ENCODE measurements around the gene ANTXRL.
"Not testable (repeated sequence)": the region's sequence is repeated elsewhere in the genome, so short reads cannot be mapped to it uniquely, and the experiment has no call there.

Gene ANTXRL

DNA sequence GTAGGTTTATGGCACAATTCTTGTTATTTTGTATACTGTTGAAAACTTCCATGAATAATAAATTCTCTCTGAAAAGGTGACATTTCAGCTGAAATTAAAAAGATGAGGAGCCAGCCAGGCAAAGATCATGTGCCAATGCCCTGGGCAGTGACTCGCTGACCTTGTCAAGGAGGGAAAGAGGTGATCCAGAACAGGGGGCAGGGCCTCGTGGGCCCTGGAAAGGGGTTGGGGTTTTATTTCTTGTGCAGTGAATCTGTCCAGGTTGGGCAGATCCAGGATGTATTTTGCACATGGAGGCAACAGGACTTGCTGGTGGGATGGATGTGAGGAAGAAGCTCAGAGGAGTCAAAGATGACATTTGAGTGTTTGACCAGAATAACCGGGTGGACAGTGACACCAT, 31.6 kb upstream of the ANTXRL start:
- DNase-seq = not testable (repeated sequence)

DNA sequence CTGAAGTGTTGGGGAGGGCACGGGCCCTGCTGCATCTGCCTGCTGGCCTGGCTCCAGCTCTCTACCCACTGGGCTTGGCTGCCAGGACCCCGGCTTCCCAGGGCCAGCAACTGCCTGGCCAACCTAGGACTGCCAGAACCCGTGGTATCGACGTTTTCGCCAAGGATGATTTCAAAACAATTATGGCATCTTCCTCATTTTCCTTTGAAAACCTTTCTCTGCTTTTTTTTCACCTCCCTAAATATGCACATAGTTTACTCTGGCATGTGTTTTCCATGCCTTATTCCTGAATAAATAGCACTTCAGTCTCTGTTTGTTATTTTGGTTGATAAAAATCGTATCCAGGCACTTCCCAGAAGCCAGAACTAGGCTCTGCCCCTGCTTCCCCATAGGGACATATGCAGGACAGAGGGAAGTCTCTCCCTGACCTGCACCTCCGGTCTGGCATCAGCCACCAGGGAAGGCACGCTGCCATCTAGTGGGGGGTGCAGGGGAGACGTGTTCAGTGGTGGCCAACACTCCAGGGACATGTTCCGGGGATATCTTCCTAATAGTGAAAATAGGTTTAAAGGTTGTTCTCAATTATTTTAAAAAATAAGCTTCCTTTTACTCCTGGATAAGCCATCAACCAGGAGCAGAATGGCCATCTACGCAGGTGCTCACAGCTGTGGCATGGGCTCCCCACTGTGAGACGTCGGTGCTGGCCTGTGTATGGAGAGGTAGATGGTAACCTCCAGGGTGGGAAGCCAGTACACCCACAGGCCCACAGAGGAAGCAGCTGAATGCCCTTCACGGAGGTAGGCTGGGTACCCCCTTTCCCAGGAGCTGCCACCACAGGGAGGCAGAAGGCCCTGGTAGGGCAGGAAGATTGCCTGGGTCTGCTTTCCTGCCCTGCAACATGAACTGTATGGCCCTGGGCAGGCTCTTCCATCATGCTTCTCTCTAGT, 30.7 kb upstream of the ANTXRL start:
- peak; percentile 83 for DNase-seq

DNA sequence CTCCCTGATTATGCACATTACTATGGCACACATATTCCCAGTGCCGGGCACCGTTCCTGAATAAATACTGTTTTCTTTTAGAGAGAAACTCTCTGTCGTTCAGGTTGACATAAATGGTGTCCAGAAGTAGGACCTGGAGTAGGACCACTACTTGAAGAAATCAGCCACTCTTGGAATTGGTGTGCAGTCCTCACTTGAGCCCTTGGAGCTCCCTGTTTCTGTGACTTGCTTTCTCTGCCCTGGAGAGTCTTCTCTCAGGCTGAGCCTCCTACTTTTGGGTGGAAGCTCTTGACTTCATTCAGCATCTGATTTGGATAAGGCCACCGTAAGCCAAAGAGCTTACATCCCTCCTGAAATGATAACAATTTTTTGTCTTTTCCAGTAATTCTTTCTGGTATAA, 29.7 kb upstream of the ANTXRL start:
- DNase-seq = no peak

DNA sequence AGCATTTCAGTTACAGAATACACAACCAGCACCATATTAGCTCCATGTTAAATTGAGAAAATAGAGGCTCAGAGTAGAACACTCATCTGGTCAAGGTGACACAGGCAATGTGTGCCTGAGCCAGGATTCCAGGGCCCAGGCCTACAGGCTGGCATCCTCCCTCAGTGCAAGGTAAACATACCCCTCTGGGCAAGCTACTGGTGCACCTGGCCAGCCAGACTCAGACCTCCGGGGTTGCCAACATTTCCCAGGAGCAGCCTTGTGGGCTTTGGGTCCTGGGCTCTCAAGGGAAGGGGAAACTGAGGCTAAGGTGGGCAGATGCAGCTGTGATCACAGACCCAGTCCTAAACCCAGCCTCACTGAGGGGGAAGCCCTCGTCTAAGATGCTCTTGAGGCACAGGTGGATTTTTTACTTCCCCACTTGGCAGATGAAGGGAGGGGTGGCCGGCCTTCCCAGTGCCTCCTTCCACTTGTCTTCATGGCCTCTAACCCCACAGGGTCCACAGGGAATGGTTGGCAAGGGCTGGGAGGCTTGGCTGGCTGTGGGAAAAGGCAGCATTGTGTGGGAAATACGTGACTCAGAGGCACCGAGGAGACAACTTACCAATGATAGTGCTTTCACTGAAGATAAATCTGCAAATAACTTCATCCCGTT, 23.8 kb upstream of the ANTXRL start:
- DNase-seq = not testable (repeated sequence)

DNA sequence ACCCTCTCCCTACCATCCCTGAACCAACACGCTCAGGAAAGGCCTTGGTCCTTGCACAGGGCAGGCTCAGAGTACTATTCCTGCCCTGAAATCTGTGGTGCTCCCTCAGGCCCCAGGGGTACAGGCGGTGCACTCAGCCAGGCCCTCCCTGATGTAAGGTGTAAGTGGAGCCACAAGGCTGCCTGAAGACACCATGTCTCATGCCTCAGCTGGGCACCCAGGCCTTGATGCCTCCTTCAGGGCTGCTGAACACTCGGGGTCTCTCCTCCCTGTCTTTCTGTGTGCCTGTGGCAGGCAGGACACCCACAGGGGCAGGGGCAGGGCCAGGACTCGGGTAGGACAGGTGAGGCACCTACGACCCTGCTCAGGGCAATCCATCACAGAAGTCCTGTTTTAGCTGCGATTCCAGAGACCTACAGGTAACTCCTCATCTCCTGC, 22.9 kb upstream of the ANTXRL start:
- DNase-seq = no peak

DNA sequence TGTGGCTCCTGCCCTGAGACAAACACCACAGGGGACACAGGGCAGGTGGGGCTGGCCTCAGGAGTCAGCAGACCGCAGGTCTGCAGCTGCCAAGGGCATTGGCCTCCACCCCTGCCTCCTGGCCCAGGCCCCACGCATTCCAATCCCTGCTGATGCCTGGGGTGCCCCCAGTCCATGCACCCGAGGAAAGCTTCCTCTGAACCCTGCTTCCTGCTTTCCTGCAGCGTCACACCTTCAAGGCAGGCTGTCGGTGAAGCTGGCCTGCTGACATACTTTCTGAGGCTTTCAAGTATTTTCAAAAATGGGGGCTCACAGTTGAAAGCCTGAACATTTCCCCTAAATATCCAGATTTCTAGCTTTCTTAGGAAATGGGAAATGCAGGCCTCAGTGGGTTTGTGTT, 22.5 kb upstream of the ANTXRL start:
- DNase-seq = no peak

DNA sequence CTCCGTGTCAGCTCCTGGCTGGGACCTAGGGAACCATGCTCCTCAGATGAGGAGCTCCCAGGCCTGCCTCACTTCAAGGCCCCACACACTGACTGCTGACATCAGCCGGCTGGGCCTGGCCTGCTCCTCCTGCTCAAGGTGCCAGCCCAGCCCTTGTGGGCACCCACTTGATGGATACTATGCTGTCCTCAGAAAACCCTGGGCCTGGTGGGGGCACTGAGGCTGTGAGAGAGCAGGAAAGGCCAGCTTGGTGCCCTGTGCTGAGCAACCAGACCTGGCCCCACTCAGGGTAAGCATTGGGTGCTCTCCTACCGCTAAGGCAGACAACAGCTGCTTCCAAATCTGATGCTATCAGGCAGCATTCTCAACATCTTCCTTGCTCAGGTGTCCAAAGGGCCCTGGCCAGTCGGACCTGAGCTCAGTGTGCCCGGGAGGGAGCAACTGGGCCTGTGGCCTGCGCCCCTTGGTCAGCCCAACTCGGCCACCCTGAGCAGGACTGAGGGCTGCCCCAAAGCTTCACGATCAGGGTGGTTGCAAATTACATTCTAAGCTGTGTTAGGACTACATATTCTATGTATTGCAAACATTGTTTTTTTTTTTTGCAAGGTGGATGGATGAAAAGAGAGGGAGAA, 21.9 kb upstream of the ANTXRL start:
- no peak for DNase-seq

DNA sequence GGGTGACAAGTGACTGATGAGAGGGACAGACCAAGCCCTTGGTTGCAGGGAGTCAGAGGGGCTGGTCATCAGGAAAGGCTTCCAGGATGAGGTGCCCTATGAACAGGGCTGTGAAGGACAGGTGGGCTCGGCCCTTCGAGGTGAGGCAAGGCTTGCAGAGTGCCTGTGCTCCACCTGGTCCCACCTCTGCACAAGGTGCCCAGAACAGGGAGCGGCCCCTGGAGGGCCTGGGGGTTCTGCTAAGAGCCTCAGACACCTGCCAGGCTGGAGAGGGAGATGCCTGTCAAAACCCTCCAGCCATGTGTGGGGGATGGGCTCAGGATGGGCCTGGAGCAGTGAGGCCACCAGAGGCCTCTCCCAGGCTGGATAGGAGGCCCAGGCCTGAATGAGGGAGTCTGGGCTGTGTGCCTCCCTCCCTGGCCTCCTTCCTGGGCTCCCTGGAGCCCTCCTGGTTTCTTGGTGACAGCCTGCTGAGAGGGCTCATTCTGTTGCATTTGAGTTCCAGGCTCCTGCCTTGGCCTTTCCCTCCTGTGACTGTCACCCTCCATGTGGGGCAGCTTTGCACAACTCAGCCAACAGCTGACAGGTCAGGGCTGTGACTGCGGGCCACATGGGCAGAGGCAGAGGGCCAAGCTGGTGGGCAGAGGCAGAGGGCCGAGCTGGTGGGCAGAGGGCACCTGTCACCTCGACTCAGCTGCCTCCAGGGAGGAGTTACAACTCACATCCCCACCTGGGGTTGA, 21.1 kb upstream of the ANTXRL start:
- DNase-seq = not testable (repeated sequence)

DNA sequence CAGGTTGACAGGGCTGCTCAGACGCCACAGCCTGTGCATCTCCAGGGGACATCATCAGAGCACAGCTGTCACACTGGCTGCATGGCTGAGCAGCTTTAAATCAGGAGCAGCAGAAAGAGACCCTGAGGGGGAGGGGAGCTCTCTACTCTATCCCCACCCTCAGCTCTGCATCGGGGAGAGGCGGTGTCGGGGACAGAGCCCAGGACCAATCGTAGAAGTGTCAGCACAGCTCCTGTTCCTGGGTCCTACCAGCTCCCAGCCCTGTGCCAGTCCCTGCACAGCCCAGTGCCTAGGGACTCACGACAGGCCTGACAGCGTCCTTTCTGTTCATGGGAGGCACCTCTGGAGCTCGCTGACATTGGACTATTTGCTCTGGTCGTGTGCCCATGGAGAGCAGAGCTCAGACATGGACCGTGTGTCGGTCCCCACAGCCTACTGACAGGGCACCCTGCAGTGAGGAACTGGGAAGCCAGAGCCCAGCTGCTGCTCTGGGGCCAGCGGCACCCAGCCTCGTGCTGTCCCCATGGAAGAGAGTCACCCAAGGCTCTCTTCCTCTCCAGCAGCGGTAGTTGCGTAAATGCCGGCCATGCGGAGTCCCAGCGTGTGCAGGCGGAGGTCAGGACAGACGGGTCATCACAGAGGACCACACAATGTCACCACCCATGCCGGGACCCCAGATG, 20.4 kb upstream of the ANTXRL start:
- no peak for DNase-seq

DNA sequence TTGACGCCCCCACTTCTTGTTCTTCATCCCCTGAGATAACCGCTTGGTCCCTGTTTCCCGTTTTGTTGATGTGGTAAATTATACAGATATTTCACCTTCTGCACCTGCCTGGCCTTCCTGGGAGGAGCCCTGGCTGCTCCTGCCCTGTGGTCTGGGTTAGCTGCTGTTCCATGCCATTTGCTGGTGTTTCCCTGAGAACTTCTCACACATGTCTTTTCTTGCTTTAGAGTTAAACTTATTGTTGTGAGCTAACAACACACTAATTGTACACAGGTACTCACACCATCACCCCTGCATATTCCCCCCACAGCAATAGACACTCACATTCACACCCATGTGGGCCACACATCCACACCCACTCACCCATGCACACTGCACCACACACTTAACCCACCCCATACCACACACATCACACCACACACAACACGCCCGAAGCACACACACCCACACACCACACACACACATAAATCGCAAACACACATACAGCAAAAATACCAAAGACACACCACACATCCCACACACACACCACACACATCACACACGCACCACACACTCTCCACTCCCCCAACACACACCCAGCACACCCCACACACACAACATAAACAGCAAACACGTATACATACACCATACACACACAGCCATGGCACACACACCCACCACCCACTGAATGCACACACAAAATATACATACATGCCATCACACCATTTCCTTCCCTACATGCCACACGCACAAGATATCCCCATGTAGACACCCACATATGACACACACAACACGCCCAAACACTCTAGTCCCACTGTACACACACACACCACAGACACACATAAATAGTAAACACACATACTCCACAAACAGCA, 19.4 kb upstream of the ANTXRL start:
- no peak for DNase-seq

DNA sequence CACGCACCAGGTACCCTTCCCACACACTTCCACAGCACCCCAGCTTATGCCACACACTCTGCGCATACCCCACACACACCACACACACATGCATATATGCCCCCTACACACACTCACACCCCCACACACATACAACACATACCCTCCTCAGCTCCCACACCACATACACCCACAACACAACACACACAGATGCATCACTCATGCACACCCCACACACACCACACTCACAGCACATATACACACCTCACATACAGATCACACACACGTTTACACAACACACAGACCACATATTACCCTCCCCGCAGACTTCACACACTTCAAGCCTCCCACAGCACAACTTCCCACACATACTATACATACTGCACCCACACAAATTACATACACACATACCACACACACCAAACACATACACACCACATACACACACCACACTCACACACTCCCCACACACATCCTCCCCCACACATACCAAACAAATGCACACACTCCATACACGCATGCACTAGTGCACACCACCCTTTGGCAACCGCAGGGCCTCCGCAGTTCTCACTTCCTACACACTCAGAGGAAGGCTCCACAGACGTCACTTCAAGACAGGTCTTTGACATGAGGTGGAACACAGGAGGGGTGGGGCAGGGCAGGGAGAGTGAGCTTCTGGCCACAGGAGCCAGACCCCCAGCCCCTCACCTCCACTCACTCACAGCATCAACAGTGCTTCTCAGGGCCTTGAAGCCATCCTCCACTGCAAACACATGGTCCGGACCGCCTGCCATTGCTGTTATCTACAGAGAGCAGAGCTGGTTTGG, 18.5 kb upstream of the ANTXRL start:
- DNase-seq = peak; percentile 84

DNA sequence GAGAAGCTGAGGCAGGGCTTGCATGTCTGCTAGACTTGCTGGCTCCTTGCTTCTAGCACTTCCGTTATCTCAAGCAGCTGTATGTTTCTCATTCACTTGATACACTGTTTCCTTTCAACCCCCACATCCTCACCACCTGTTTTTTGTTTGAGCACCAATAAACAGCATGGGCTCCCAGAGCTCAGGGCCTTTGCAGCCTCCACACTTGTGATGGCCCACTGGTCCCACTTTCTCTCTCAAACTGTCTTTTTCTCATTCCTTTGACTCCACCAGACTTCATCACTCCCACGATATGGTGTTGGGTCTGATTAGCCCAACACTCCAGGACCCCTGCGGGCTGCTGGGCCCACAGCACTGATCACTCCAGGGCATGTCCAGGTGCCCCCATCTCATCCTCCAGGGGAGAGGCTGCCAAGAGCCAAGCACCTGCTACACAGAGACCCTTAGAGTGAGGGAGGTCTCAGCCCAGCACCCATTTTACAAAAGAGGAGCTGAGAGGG, 17.2 kb upstream of the ANTXRL start:
- DNase-seq = not testable (repeated sequence)

DNA sequence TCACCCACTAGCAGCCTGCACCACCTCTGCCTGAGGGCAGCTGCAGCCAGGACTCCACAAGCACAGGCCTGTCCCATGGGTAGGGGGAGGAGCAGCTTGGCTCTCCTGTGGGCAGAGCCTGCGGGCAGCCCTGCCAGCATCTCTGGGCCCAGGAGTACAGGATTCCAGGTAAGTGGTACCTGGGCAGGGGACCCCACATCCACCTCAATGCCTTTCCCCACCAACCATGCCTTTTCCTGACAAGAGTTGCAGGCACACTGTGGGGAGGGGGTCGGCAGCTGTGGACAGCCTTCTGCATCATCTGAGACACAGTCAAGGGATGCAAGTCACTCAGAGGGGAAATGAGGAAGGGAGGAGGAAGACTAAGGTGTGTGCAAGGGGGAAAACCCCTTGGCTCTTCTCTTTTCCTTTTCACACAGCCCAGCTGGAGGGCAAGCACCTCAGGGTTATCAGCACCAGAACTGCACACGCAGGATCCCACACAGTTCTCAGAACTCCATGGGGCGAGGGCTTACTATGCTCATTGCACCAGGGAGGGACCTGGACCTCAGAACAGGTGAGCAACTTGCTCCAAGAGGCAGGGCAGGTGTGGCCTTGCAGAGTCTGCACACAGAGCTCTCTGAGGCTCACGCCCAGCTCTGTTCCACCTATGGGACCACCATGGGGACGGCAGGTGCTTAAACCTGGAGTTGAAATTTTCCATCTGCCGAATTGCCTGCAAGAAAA, 16.5 kb upstream of the ANTXRL start:
- no peak for DNase-seq

DNA sequence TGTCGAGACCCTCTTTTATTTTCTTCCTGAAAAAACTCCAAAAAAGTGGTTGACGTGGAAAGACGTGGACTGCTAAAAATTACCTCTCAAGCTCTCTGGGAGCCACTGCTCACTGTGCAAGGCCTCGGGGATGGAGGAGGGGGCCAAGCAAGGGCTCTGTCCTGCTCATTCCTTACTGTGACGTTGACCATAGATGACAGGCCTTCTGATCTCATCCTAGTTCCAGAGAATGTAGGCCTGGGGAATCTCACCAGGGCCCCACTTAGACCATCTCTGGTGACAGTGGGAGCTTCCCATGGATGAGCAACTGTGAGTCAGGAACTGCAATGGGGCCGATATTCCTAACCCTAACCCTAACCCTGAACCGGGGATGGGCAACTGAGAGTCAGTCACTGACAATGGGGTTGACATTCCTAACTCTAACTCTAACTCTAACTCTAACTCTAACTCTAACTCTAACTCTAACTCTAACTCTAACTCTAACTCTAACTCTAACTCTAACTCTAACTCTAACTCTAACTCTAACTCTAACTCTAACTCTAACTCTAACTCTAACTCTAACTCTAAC, 15.8 kb upstream of the ANTXRL start:
- DNase-seq = not testable (repeated sequence)

DNA sequence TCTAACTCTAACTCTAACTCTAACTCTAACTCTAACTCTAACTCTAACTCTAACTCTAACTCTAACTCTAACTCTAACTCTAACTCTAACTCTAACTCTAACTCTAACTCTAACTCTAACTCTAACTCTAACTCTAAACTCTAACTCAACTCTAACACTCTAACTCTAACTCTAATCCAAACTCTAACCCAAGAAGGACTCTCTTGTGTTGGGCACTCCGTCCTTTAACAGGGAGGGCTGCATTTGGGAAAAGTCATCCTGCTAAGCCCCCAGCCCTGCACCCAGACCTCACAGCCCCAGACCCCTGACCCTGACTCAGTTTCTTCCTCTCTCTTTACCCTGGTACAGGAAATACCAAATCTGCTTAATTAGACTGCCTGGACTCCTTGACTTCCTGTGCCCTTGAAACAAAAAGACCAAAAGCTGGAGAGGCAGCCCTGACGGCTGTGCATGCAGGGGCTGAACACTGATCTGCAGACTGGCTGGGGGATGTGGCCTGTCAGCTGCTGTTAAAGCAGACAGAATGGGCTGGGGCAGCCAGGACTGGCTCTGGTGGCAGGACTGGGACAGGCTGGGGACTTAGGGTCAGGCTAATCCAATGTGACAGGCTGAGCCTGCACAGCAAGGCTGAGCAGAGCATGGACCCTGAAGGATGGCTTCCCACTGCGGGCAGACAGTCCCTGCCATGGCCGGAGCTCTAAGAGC, 14.8 kb upstream of the ANTXRL start:
- DNase-seq = peak; percentile 65

DNA sequence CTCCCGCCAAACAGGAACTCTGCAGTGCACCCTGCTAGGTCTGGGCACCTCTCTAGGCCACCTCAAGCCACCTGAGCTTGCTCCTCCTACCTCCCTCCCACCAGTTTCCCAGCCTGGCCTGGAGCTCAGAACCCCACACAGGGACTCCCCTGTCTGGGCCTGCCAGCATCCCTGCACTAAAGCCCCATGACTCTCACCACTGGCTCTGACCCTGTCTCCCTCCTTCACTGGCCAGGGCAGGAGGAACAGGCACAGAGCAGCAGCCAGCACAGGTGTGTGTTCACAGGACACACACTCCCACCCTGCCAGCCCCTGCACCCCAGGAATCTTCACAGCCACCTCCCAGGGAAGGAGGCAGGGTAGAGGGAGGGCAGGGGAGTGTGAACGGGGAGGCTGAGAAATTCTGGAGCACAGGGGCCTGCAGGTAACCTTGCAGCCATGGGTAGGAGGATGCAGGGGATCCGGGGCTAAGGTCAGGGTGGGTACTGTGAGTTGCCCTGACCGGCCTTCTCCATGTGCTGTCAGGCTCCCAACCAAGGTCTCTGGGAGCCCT, 13.9 kb upstream of the ANTXRL start:
- DNase-seq = no peak

DNA sequence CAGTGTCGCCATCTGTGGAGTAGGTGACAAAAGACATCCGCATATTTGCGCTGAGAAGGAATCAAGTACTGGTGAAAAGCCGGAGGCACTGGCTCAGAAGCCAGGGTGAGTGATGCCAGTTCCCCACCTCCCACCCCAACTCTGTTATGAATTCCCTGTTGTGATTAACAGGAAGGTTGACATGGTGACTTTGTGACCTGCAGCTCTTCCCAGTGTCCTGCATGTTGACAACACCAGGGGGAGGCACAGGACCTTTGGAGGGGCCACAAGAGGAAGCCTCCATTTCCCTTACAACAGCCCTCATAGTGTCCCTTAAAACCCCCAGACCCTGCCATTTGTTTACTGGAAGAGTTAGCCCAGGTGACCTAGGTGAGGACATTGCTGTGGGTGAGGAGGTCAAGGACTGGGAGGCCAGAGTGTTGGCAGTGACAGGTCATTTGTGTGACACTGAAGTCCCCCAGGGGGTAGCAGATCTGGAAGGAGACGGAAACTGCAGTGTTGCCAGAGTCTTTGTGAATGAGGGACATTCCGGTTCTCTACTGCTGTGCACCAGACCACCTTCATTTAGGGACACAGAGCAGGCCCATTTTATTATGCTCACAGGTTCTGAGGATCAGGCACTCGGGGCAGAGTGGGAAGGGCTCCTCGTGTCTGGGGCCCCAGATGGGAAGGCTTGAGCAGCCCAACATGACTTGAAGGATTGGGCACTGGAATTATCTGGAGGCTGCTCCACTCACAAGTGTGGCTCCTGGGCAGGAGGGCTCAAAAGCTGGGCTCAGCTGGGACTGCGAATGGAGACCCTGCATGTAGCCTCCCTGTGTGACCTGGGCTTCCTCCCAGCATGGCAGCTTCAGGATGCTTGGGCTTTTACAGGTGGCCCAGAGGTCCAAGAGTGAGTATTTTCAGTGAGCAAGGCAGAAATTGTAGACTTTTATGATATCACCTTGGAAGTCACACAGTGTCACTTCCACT, 13.0 kb upstream of the ANTXRL start:
- DNase-seq = no peak

Measured in activated effector memory CD4-positive, alpha-beta T cell treated with anti-CD3 and anti-CD28 coated beads, Interleukin-2, amount 50 U/mL, for 16 hours (primary cell).